G401 (cell line): ENCODE results near the gene KLHL11. TPM values are rescaled to one million over a fixed set of nuclear protein-coding genes. Genes with fewer than 3 reads are reported as not detected.

Experiments used
- DNase-seq: peaks from one replicate; pipeline ENCODE4 v3.0.0-alpha.2; 2015; ENCODE audit warnings: low spot score
- in situ Hi-C: cut with HindIII; loops from 2 replicates; pipeline ENCODE4 v1.10.0; 2016; ENCODE audit warnings: low sequenced_read_pairs, mixed read lengths
- total RNA-seq: library from RNA; depleted of rRNA; stranded (reverse); fragments of >200 nt; shearing (Covaris generic); gene quantifications from 2 replicates; pipeline ENCODE4 v1.2.3, GENCODE V29; 2014; rRNA removed

The KLHL11 gene
- total RNA-seq, 1 experiment from 2014 or later: 16.2 TPM

DNA sequence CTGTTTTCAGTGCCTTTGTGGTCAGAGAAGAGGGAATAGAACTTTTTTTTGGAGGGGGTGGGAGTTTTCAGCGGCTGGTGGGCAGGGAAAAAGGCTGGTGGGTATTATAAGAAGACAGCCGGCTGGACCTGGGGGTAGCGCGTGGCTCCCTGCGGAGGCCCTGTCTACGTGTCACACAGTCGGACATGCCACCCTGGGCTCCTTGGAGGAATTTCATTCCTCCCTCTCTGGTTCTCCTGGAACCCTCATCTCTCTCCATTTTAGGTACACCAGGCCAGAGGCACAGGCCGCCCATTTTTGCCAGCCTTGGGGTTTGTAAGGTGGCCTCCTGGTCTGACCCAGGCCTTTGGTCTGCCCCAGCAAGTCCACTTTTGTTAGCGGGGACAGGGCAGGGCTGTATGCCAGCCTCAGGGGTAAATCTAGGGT is 51.5 kb downstream of the KLHL11 start:
- in situ Hi-C loops: no loop called here

DNA sequence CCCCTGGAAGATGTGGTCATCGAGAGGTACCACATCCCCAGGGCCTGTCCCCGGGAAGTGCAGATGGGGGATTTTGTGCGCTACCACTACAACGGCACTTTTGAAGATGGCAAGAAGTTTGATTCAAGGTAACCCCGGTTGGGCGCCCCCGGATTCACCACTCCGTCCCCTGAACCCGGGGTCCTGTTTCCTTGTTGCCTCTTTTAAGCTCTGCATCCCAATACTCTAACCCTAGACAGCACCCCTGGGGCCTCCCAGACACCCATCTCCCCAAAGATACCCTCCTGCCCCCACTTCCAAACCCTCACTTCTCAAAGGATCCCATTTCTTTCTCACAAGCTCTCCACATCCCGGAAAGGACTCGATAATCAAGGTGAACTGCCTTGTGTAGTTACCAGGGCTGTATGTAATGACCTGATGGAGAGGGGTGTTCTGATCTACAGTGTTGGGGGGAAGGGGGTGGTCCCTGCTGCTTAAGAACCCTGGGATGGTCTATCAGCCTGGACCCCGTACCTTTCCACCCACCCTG is 52.0 kb downstream of the KLHL11 start:
- in situ Hi-C loops: no loop called here
- DNase-seq: no peak

More for the DNA sequence above, 51.5 kb downstream of the KLHL11 start:
- no peak for DNase-seq

DNA sequence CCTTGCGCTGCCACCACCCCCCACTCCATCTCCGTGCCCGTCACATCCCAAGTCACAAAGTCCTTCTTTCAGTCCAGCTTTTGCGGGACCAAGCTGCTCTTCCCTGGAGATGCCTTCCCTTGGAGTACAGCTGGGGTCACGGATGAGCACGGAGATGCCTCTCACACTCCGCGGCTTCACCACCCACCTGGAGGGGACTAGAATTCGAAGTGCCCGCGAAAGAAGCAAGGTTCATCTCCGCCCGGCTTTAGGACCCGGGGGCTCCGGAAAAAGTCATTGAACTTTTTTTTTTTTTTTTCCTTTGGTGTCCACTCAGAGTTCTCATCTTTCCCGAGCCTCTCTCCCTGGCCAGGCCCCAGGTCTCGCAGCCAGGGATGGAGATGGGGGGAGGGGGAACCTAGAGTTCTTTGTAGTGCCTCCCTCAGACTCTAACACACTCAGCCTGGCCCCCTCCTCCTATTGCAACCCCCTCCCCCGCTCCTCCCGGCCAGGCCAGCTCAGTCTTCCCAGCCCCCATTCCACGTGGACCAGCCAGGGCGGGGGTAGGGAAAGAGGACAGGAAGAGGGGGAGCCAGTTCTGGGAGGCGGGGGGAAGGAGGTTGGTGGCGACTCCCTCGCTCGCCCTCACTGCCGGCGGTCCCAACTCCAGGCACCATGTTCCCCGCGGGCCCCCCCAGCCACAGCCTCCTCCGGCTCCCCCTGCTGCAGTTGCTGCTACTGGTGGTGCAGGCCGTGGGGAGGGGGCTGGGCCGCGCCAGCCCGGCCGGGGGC is 52.7 kb downstream of the KLHL11 start, which contains the start of gene FKBP10:
TSS of gene FKBP10 (plus strand) at position 624 of the 771 bp plus-strand sequence. CDS start at position 655, 31 bp downstream.
- in situ Hi-C loops: no loop called here
- peak; percentile 76 for DNase-seq

DNA sequence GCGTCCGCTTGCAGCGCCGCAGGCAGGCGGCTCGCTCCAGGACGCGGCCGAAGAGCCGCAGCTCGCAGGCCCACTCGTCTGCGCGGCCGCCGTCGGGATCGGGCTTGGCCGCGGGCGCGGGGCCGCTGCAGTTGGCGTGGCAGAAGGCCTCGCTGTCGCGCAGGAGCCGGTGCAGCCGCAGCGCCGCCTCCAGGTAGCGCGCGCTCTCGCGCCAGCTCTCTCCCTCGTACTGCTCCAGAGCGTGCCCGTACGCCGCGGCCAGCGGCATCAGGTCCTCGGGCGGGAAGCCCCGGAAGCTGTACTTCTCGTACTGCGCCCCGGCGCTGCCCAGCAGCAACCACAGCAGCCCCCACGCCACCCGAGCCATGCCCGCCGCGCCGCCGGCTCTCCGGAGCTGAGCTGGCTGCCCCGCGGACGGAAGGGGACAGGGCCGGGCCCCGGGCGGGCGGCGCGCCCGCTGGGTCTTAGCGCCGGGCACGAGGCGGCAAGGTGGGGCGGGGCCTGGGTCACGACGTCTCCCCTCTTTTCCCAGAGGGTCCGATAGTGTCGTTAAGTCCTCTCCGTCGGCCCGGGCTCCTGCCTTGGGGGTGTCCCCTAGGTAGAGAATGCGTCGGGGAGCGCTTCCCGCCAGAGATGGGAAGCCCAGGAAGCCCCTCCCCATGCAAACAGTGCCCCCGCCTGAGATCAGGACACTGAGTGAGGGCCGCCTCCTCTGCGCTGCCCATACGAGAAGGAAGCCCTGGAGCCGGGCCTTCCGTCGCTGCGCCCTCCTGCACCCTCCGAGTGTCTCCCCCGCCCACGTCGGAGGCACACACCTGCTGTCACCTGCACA is 53.5 kb downstream of the KLHL11 start, which contains the start of gene P3H4:
TSS of gene P3H4 (minus strand) at position 401 of the 832 bp plus-strand sequence. CDS start at position 367, 34 bp downstream.
- peak; percentile 82 for DNase-seq
- in situ Hi-C loops: no loop called here

DNA sequence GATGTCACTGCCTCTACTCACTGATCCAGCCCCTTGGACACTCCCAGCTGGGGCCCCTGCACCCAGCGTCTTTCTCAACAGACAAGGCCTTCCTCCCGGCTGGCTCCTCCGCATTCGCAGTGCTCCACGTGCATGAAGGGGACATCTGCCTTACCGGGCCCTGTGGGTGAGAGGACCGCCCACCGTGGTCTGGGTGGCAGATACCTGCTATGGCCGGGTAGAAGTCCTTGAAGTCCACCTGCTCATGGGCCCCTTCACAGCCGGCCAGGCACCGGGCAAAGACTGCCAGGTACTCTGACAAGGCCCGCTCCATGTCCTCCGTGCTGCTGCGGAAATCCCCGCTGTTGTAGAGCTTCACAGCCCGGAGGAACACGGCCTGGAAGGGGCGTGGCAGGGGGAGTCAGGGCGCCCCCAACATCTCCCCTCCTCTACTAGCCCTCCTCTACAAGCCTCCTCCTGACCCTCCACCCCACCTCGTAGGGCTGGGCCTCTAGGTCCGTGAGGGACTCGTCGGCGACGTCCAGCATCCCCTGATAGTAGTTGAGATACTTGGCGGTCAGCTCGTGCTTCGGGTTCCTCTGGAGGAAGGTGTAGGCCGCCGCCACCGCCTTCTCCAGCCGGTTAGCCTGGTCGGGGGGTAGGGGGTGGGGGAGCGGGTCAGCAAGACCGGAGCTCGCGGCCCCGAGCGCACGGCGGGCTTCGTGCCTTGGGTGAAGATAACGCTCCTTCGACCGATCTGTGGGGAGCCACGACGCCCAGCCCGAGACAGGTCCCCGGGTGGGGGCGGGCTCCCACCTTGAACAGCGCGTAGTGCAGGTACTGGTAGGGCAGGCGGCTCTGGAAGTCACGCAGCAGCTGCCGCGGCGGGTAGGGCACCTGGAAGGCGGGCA is 54.3 kb downstream of the KLHL11 start:
- in situ Hi-C loops: no loop called here

GRCh38 chr17:41806685-41807445 is 58.4 kb downstream of the KLHL11 start:
- in situ Hi-C loops: loop anchor here (5.0 to 10.0 kb wide), 2 partner anchors 65 to 148 kb away; no protein-coding TSS in a partner anchor

More for the DNA sequence above, 54.3 kb downstream of the KLHL11 start:
- no peak for DNase-seq

More at GRCh38 chr17:41806685-41807445, 58.4 kb downstream of the KLHL11 start:
- DNase-seq: no peak

Other genes starting within 250 kb of the KLHL11 start
- gene KRT17, start 240.8 kb downstream of the KLHL11 start, total RNA-seq: not detected in 2 replicates
- 18.0 and 39.6 TPM in 2 replicates for gene EIF1, start 176.5 kb downstream of the KLHL11 start, total RNA-seq
- not detected in 2 replicates for gene GAST, start 153.1 kb downstream of the KLHL11 start, total RNA-seq
- gene HAP1, start 130.8 kb downstream of the KLHL11 start, total RNA-seq: 1.1 and 1.6 TPM in 2 replicates
- gene JUP, start 78.7 kb downstream of the KLHL11 start, total RNA-seq: 44.9 and 57.8 TPM in 2 replicates
- gene P3H4, start 53.5 kb downstream of the KLHL11 start, total RNA-seq: 30.5 and 40.4 TPM in 2 replicates
- gene FKBP10, start 52.4 kb downstream of the KLHL11 start, total RNA-seq: 207 and 220 TPM in 2 replicates
- gene NT5C3B, start 29.2 kb downstream of the KLHL11 start, total RNA-seq: 75.8 and 77.8 TPM in 2 replicates
- not detected in 2 replicates for gene KLHL10, start 27.6 kb downstream of the KLHL11 start, total RNA-seq
- gene ACLY, start 53.5 kb upstream of the KLHL11 start, total RNA-seq: 193 and 255 TPM in 2 replicates
- gene ODAD4, start 65.2 kb upstream of the KLHL11 start, total RNA-seq: 1.7 TPM in 1 of 2 replicates, not detected in the other
- 55.4 and 76.7 TPM in 2 replicates for gene CNP, start 101.4 kb upstream of the KLHL11 start, total RNA-seq
- gene DNAJC7, start 152.0 kb upstream of the KLHL11 start, total RNA-seq: 148 and 158 TPM in 2 replicates
- 42.6 and 65.5 TPM in 2 replicates for gene NKIRAS2, start 154.7 kb upstream of the KLHL11 start, total RNA-seq
- gene C17orf113, start 185.2 kb upstream of the KLHL11 start, total RNA-seq: 1.7 and 2.3 TPM in 2 replicates
- 1.8 and 1.9 TPM in 2 replicates for gene ZNF385C, start 233.1 kb upstream of the KLHL11 start, total RNA-seq
- gene DHX58, start 247.3 kb upstream of the KLHL11 start, total RNA-seq: 2.4 and 6.5 TPM in 2 replicates